Type B pancreatic cell (in vitro differentiated cells): ENCODE data around the gene KNTC1. TPM values are rescaled to one million over a fixed set of nuclear protein-coding genes. Genes with fewer than 3 reads are reported as not detected.
"Not testable (repeated sequence)": the region's sequence is repeated elsewhere in the genome, so short reads cannot be mapped to it uniquely, and the experiment has no call there.

ENCODE experiments used
- DNase-seq: peaks from one replicate; pipeline ENCODE4 v3.0.0; 2021; ENCODE audit warnings: mixed read lengths; ENCODE audit not compliant: unreplicated experiment; ENCODE audit errors: extremely low spot score
- H3K27ac Mint-ChIP-seq: 2 replicates; pipeline ENCODE4 v1.8.0; 2021; ENCODE audit warnings: mild to moderate bottlenecking, mixed read lengths
- H3K27me3 Mint-ChIP-seq: 2 replicates; pipeline ENCODE4 v1.8.0; 2021; ENCODE audit warnings: mixed read lengths
- H3K36me3 Mint-ChIP-seq: 2 replicates; pipeline ENCODE4 v1.8.0; 2021; ENCODE audit warnings: mixed read lengths
- H3K4me1 Mint-ChIP-seq: one replicate; pipeline ENCODE4 v1.8.0; 2021; ENCODE audit warnings: mixed read lengths; ENCODE audit not compliant: unreplicated experiment
- H3K4me3 Mint-ChIP-seq: 2 replicates; pipeline ENCODE4 v1.8.0; 2021; ENCODE audit warnings: mild to moderate bottlenecking, mixed read lengths
- H3K9me3 Mint-ChIP-seq: 2 replicates; pipeline ENCODE4 v1.8.0; 2021; ENCODE audit warnings: mixed read lengths
- CTCF ChIP-seq: fragments of 200-600 bp; sonication (generic); conservative IDR thresholded peaks from 2 replicates; pipeline ENCODE4 v1.5.0; 2021; ENCODE audit warnings: antibody characterized with exemption, mild to moderate bottlenecking
- total RNA-seq: library from RNA; stranded (reverse); gene quantifications from 2 replicates; pipeline ENCODE4 v1.2.1, GENCODE V29; 2021; ENCODE audit warnings: low replicate concordance

Gene KNTC1
- total RNA-seq, 1 donor from 2014 or later = 74.8 TPM

- DNase-seq = no peak
- H3K36me3 Mint-ChIP-seq = peaks cover 24% of the 10 kb centered on the region
- no peaks in the 10 kb centered on the region for H3K27me3 Mint-ChIP-seq
- H3K9me3 Mint-ChIP-seq = no peaks in the 10 kb centered on the region
- H3K4me3 Mint-ChIP-seq = no peak overlapping the region
- no peak overlapping the region for H3K27ac Mint-ChIP-seq
- no peak for TF ChIP-seq CTCF
- no peaks in the 10 kb centered on the region for H3K4me1 Mint-ChIP-seq
These were observed 31.9 kb downstream of the KNTC1 start for GRCh38 chr12:122558745-122559641.

GRCh38 chr12:122560138-122560537 lies 33.1 kb downstream of the KNTC1 start:
- Mint-ChIP-seq H3K27me3 (no peaks in the 10 kb centered on the region), H3K9me3 (no peaks in the 10 kb centered on the region), H3K4me1 (no peaks in the 10 kb centered on the region), H3K27ac (no peak overlapping the region), H3K4me3 (no peak overlapping the region), H3K36me3 (peaks cover 20% of the 10 kb centered on the region)
- TF ChIP-seq CTCF = no peak
- no peak for DNase-seq

- Mint-ChIP-seq H3K36me3 (peaks cover 11% of the 10 kb centered on the region), H3K27ac (no peak overlapping the region), H3K4me3 (no peak overlapping the region), H3K27me3 (no peaks in the 10 kb centered on the region), H3K4me1 (no peaks in the 10 kb centered on the region), H3K9me3 (no peaks in the 10 kb centered on the region)
- no peak for DNase-seq
- no peak for TF ChIP-seq CTCF
These were observed 36.3 kb downstream of the KNTC1 start for GRCh38 chr12:122563361-122563760.

- H3K36me3 Mint-ChIP-seq, H3K27me3 Mint-ChIP-seq, H3K27ac Mint-ChIP-seq, H3K9me3 Mint-ChIP-seq, H3K4me1 Mint-ChIP-seq, DNase-seq, H3K4me3 Mint-ChIP-seq: not testable (repeated sequence)
These were observed 39.8 kb downstream of the KNTC1 start for GRCh38 chr12:122566816-122567215.

GRCh38 chr12:122569288-122569687 lies 42.2 kb downstream of the KNTC1 start:
- Mint-ChIP-seq H3K36me3 (peaks cover 10% of the 10 kb centered on the region), H3K27ac (no peak overlapping the region), H3K4me1 (no peaks in the 10 kb centered on the region), H3K27me3 (no peaks in the 10 kb centered on the region), H3K9me3 (no peaks in the 10 kb centered on the region), H3K4me3 (no peak overlapping the region)
- no peak for TF ChIP-seq CTCF
- no peak for DNase-seq

- H3K36me3 Mint-ChIP-seq, H3K27me3 Mint-ChIP-seq, H3K4me3 Mint-ChIP-seq, DNase-seq, H3K9me3 Mint-ChIP-seq, H3K4me1 Mint-ChIP-seq, H3K27ac Mint-ChIP-seq: not testable (repeated sequence)
These were observed 43.0 kb downstream of the KNTC1 start for GRCh38 chr12:122570006-122570405.
